ENCODE results near the gene RCOR1.

DNA sequence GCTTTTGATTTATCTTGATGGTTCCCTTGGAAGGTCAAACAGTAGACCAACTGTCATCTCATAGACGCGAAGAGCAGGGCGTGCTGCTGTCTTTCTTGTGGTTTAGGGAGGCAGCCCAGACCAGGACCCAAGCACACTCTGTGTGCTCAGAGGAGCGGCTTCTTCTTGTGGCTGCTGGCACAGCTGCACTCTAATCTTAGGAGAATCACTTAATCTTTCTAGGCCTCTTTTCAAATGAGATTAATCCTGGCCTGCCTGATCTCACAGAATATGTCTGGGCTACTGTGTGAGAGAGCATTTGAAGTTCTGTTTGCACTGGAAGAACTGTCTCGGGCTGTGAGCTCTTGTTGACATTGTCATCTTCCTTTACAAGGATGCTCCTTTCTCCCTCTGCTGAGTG is 124.8 kb downstream of the RCOR1 start:
- no peak for TF ChIP-seq POLR2AphosphoS5 (IDR thresholded peaks at IDR 0.05; ENCODE audit: low read depth, low read length)
- TF ChIP-seq TAF1 (IDR thresholded peaks at IDR 0.05; ENCODE audit: borderline replicate concordance, insufficient read depth, low read length): no peak
- TF ChIP-seq, protein P1, sequence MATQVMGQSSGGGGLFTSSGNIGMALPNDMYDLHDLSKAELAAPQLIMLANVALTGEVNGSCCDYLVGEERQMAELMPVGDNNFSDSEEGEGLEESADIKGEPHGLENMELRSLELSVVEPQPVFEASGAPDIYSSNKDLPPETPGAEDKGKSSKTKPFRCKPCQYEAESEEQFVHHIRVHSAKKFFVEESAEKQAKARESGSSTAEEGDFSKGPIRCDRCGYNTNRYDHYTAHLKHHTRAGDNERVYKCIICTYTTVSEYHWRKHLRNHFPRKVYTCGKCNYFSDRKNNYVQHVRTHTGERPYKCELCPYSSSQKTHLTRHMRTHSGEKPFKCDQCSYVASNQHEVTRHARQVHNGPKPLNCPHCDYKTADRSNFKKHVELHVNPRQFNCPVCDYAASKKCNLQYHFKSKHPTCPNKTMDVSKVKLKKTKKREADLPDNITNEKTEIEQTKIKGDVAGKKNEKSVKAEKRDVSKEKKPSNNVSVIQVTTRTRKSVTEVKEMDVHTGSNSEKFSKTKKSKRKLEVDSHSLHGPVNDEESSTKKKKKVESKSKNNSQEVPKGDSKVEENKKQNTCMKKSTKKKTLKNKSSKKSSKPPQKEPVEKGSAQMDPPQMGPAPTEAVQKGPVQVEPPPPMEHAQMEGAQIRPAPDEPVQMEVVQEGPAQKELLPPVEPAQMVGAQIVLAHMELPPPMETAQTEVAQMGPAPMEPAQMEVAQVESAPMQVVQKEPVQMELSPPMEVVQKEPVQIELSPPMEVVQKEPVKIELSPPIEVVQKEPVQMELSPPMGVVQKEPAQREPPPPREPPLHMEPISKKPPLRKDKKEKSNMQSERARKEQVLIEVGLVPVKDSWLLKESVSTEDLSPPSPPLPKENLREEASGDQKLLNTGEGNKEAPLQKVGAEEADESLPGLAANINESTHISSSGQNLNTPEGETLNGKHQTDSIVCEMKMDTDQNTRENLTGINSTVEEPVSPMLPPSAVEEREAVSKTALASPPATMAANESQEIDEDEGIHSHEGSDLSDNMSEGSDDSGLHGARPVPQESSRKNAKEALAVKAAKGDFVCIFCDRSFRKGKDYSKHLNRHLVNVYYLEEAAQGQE (IDR thresholded peaks at IDR 0.05; ENCODE audit: insufficient read depth in 1 of 2, low read depth in 2 of 2, low read length in 2 of 2): no peak
- TF ChIP-seq SIN3A (IDR thresholded peaks at IDR 0.05; ENCODE audit: borderline replicate concordance, insufficient read depth, low read length): no peak
